HG02588 (cell line): Measurements from ENCODE around the gene GRID1.

Experiments used
- ATAC-seq: cut with Tn5 transposase; IDR thresholded peaks from one replicate; pipeline ENCODE4 v1.9.1; 2021; ENCODE audit warnings: mild to moderate bottlenecking, moderate library complexity; ENCODE audit not compliant: unreplicated experiment

The GRID1 gene

GRCh38 chr10:86281396-86281795, 85.2 kb downstream of the GRID1 start:
- ATAC-seq: no peak

- ATAC-seq: no peak
Measured at GRCh38 chr10:86269332-86269731, 97.3 kb downstream of the GRID1 start.

- ATAC-seq: no peak
Measured at GRCh38 chr10:86267286-86268195, 99.1 kb downstream of the GRID1 start.

- no peak for ATAC-seq
Measured at GRCh38 chr10:86266446-86267242, 100.0 kb downstream of the GRID1 start.

GRCh38 chr10:86265895-86266259, 100.7 kb downstream of the GRID1 start:
- no peak for ATAC-seq

DNA sequence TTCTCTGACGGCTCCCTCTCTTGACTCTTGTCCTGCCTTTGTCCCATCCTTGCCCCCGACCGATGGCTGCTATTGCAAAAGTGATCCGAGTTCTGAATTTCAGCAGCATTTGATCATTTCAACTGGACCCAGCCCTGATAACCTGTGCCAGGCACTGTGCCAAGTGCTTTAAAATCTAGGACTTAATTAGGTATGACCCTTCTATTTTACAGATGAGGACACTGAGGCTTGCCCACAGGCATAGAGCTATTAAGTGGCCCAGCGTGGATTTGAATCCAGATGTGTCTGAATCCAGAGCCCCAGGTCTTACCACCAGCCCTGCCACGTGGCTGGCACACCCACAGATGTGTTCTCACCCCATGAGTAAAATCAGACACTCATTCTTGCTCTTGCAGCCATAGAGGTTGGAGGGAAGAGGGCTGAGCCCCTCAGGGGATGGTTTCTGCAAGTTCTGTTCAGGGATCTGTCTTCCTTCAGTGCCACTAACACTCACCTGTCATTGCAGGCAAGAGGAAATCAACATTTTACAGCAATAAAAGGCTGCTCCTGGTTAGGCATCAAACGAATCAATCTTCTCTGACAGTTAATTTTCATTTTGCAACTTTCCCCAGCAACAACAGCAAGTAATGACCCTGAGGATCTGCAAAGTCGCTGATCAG, 101.2 kb downstream of the GRID1 start:
- ATAC-seq: no peak

DNA sequence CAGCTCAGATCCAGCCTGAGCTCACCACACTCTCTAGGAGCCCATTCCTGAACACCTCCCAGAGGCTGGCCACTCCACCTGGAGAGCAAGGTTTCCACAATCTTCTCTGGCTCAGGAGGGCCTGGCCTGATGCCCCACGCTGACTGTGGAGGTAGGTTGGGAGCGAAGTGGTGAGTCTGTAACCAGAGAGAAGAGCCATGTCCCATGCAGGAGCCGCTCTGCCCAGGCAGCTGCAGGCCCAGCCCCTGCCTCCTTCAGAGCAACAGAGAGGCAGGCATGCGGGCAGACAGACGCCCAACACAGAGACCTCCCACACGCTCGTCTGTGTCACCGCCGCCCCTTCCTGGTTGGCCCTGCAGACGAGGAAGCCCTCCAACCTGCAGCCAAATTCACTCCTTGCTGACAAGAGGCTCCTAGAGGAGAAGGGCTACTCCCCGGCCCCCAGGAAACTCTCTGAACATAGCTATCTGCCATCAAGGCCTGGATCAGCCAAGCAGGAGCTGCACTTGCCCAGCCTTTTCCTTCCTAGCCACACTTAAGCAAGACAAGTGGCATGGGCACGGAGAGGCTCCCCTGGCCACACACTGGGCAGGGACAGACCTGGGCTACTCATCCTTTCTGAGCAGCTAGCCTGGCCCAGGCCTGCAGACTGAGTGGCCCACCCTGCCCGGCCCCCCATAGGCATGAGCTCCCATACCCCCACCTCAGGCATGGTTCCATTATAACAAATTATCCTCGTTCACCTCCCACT, 101.9 kb downstream of the GRID1 start:
- ATAC-seq: no peak

GRCh38 chr10:86263907-86264306, 102.7 kb downstream of the GRID1 start:
- ATAC-seq: no peak

GRCh38 chr10:86263209-86263608, 103.4 kb downstream of the GRID1 start:
- ATAC-seq: no peak

GRCh38 chr10:86262688-86263181, 103.9 kb downstream of the GRID1 start:
- ATAC-seq: no peak

DNA sequence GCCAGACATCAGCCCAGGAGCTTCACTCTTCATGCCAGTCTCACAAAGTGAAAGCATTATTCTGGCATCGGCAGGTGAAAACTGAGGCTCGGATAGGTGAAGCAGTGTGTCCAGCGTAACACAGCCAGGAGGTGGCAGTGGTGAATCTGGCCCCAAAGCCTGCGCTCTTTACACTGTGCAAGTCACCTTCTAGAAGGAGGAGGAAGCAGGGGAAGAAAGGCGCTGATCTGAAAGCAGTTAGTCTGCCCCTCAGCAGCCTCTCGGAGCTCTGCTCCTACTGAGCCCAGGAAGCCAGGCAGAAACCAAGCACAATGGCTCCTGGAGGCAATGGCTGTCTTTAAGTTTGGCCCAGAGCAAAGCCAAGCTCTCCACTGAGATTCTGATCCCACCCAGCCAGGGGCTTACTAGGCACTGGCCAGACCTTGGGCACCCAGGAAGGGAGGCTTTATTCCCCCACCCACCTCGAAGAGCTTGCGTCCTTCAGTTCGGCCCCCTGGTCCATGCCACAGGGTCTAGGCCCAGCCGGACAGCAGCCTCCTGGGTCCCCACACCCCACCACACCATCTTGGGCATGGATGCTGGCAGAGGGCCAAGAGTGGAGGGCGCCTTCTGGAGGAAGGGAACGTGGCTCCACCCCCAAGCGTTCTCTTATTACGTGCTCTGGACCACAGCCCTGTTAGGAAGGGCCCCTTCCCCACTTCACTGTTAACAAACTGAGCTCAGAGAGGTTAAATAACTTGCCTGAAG, 104.5 kb downstream of the GRID1 start:
- ATAC-seq: peak; percentile 79

GRCh38 chr10:86261470-86261869, 105.1 kb downstream of the GRID1 start:
- no peak for ATAC-seq

DNA sequence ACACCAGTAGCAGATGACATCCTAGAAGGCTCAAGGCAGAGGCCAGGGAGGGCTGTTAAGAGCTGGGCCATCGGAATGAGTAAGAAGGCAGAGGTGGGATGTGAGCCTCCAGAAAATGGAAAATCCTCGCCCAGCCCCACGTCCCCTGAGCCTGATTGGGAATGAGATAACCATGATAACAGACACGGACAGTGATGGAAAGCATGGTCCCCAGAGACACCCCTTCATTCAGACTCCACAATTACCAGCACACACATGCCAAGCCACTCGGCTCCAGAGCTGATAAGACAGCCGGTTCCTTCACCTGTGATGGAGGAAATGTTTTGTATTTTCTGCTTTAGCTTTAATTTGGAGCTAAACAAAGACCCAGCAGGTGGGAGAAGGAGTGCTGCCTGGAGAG, 106.0 kb downstream of the GRID1 start:
- ATAC-seq: no peak

- ATAC-seq: no peak
Measured at GRCh38 chr10:86259901-86260562, 106.6 kb downstream of the GRID1 start.

DNA sequence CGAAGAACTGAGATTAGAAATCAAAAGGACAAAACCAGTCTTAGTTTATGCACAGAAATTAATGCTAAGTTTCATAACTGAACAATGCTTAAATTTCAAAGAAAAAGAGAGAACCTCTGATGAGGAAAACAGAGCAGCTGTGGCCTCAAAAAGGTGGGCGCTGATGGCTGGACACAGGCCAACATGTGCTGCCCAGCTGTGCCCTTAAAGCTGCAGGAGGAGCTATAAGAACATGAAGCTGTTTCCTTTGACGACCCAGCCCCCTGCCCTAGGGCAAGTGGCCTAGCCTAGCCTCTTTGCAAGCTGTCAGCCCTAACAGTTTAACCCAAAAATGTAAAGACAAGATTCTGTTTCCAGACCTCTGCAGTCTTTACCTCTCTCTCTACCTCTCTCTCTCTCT, 107.7 kb downstream of the GRID1 start:
- ATAC-seq: no peak

DNA sequence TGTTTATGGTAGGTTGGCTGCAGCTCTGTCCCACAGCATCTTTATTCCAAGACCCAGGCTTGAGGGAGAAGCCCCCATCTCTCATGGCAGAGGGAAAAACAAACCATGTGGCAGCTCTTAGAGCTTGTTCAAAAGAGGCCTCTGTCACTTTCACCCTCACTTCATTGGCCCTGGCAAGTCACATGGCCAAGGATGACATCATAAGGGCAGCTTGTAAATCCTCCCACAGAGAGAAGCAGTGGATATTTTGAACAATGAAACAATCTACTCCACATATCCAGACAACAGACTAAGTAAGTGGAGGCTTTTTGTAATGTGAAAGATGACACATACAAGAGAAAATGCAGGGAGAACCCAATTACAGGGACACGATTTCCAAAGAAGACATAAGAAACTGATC, 108.1 kb downstream of the GRID1 start:
- ATAC-seq: no peak

GRCh38 chr10:86257683-86258082, 108.9 kb downstream of the GRID1 start:
- ATAC-seq: no peak

DNA sequence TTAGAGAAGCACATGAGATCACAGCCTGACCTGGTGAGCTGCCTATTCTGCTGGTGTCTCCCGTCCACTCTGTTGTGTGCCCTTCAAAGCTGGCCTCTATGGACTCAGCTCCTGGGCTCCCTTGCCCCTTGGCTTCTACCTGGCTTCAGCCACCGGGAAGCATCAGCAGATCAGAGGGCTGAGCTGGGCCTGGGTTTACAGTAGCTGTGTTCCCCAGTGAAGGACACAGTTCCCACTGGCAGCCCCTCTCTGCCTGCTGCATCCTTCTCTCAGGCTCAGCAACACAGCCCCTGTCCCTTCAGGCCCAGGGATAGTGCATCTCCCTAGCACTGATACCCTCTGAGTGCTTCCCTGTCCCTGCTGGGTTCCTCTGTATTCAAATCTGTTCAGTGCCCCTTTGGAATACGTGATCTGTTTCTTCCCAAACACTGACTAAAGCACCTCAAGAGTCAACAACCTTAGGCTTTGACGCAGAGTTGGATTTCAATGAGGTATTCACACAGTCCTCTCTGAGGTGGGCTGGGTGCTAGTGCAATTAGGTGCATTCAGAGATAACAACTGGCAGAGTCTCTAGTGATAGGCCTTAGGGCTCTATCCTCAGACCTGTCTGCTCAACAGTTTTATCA, 109.8 kb downstream of the GRID1 start:
- ATAC-seq: no peak
